Neural crest cell (in vitro differentiated cells): Measurements from ENCODE around the gene PRKCE. TPM values are rescaled to one million over a fixed set of nuclear protein-coding genes. Genes with fewer than 3 reads are reported as not detected.

Experiments used
- DNase-seq: peaks from one replicate; pipeline ENCODE4 v3.0.0; 2021; ENCODE audit warnings: low read depth, mixed read lengths, low spot score
- H3K27ac Mint-ChIP-seq: one replicate; pipeline ENCODE4 v1.8.0; 2021; ENCODE audit warnings: mild to moderate bottlenecking, mixed read lengths; ENCODE audit not compliant: unreplicated experiment
- H3K27me3 Mint-ChIP-seq: 2 replicates; pipeline ENCODE4 v1.8.0; 2021; ENCODE audit warnings: low read depth, mild to moderate bottlenecking, mixed read lengths
- H3K36me3 Mint-ChIP-seq: 2 replicates; pipeline ENCODE4 v1.8.0; 2021; ENCODE audit warnings: low read depth, mild to moderate bottlenecking, mixed read lengths
- H3K4me1 Mint-ChIP-seq: 2 replicates; pipeline ENCODE4 v1.8.0; 2021; ENCODE audit warnings: mixed read lengths
- H3K4me3 Mint-ChIP-seq: one replicate; pipeline ENCODE4 v1.8.0; 2021; ENCODE audit warnings: mild to moderate bottlenecking, mixed read lengths
- H3K9me3 Mint-ChIP-seq: 2 replicates; pipeline ENCODE4 v1.8.0; 2021; ENCODE audit warnings: mixed read lengths
- CTCF ChIP-seq: fragments of 200-600 bp; sonication (generic); conservative IDR thresholded peaks from 2 replicates; pipeline ENCODE4 v1.5.0; 2021; ENCODE audit warnings: antibody characterized with exemption, mild to moderate bottlenecking
- total RNA-seq: library from RNA; stranded (reverse); gene quantifications from 2 replicates; pipeline ENCODE4 v1.2.1, GENCODE V29; 2021

PRKCE gene
- total RNA-seq, 1 donor from 2014 or later: 15.6 TPM

- Mint-ChIP-seq H3K36me3 (no peaks in the 10 kb centered on the region), H3K9me3 (no peaks in the 10 kb centered on the region), H3K27ac (no peak overlapping the region), H3K4me1 (peaks cover 6% of the 10 kb centered on the region), H3K27me3 (peaks cover 48% of the 10 kb centered on the region), H3K4me3 (no peak overlapping the region)
- peak; percentile 99 for TF ChIP-seq CTCF
- peak; percentile 84 for DNase-seq
These were observed 7.6 kb upstream of the PRKCE start for GRCh38 chr2:45643543-45644542.

DNA sequence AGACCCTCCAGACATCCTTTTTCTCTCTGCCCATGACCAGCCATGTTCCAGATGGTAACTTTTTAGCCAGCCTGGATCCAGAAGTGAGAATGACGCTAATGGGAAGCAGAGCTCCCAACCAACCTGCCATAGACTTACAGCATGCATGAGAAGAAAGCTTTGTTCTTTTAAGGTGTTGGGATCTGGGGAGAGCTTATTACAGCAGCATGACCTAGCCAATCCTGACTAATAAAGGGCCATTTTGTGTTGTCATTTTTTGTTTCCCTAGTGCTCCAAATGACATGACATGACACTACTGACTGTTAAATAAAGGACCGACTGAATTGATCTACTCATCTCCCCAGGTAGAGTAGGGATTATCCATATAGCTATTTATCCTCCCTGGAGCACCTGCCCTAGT lies 5.2 kb upstream of the PRKCE start:
- Mint-ChIP-seq H3K36me3 (no peaks in the 10 kb centered on the region), H3K4me3 (peak overlapping the region; percentile 47), H3K4me1 (peaks cover 12% of the 10 kb centered on the region), H3K27ac (no peak overlapping the region), H3K27me3 (peaks cover 51% of the 10 kb centered on the region), H3K9me3 (no peaks in the 10 kb centered on the region)
- no peak for TF ChIP-seq CTCF
- DNase-seq: no peak

- TF ChIP-seq CTCF: no peak
- H3K27me3 Mint-ChIP-seq: peaks cover 46% of the 10 kb centered on the region
- no peak overlapping the region for H3K27ac Mint-ChIP-seq
- H3K9me3 Mint-ChIP-seq: no peaks in the 10 kb centered on the region
- peak overlapping the region; percentile 51 for H3K4me3 Mint-ChIP-seq
- no peak for DNase-seq
- H3K4me1 Mint-ChIP-seq: peaks cover 16% of the 10 kb centered on the region
- H3K36me3 Mint-ChIP-seq: no peaks in the 10 kb centered on the region
These were observed 4.1 kb upstream of the PRKCE start for GRCh38 chr2:45647356-45647755.

GRCh38 chr2:45647986-45648520 lies 3.4 kb upstream of the PRKCE start:
- Mint-ChIP-seq H3K27me3 (peaks cover 49% of the 10 kb centered on the region), H3K4me1 (peaks cover 23% of the 10 kb centered on the region), H3K27ac (no peak overlapping the region), H3K36me3 (no peaks in the 10 kb centered on the region), H3K9me3 (no peaks in the 10 kb centered on the region), H3K4me3 (peak overlapping the region; percentile 76)
- no peak for TF ChIP-seq CTCF
- no peak for DNase-seq

DNA sequence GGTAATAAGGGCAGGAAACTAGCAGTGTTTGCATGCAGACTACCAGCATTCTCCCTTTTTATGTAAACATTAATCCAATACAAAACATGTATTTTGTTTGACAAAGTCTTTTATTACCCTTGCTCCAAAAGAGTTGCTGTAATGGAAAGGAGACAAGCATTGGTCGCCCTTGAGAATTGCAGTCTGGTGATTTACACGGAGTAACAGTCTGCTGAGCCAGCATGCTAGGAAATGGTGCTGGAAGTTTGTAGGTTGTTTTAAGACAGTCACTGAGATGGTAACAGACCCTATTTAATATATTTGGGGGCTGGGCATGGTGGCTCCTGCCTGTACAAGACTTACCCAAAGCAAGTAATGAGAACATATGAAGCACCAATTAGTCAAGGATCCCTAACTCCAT lies 2.8 kb upstream of the PRKCE start:
- H3K27ac Mint-ChIP-seq: no peak overlapping the region
- no peak overlapping the region for H3K4me3 Mint-ChIP-seq
- H3K9me3 Mint-ChIP-seq: no peaks in the 10 kb centered on the region
- H3K4me1 Mint-ChIP-seq: peaks cover 29% of the 10 kb centered on the region
- H3K27me3 Mint-ChIP-seq: peaks cover 44% of the 10 kb centered on the region
- no peak for TF ChIP-seq CTCF
- no peak for DNase-seq
- H3K36me3 Mint-ChIP-seq: no peaks in the 10 kb centered on the region
